Neural cell (in vitro differentiated cells): ENCODE results near the gene FECH. TPM values are rescaled to one million over a fixed set of nuclear protein-coding genes. Genes with fewer than 3 reads are reported as not detected.
"Not testable (repeated sequence)": the region's sequence is repeated elsewhere in the genome, so short reads cannot be mapped to it uniquely, and the experiment has no call there.

ENCODE experiments used
- H2AFZ ChIP-seq: fragments of 200-600, 300-800 bp; sonication (generic), shearing (Covaris generic); 2 replicates; pipeline ENCODE4 v1.6.0; 2014; ENCODE audit warnings: low read depth, mild to moderate bottlenecking, antibody characterized with exemption, low read length, moderate library complexity
- H3F3A ChIP-seq: fragments of 200-600 bp; shearing (Covaris generic); 2 replicates; pipeline ENCODE4 v1.6.1; 2016; ENCODE audit warnings: mild to moderate bottlenecking, moderate library complexity, mixed read lengths, antibody characterized with exemption, low read length; ENCODE audit not compliant: insufficient read depth, poor library complexity, severe bottlenecking
- H3K27ac ChIP-seq: fragments of 200-600, 300-800 bp; sonication (generic), shearing (Covaris generic); 2 replicates; pipeline ENCODE4 v1.5.1; 2014; ENCODE audit warnings: mild to moderate bottlenecking, low read length, moderate library complexity
- H3K27me3 ChIP-seq: fragments of 300-800, 200-600 bp; sonication (generic), shearing (Covaris generic); 2 replicates; pipeline ENCODE4 v1.6.0; 2014; ENCODE audit warnings: mild to moderate bottlenecking, low read depth, low read length, moderate library complexity; ENCODE audit not compliant: insufficient read depth
- H3K36me3 ChIP-seq: fragments of 300-800, 200-600 bp; sonication (generic), shearing (Covaris generic); 2 replicates; pipeline ENCODE4 v1.5.1; 2014; ENCODE audit warnings: mild to moderate bottlenecking, antibody characterized with exemption, low read length, moderate library complexity; ENCODE audit not compliant: insufficient read depth
- H3K4me2 ChIP-seq: fragments of 300-800, 200-600 bp; sonication (generic), shearing (Covaris generic); 2 replicates; pipeline ENCODE4 v1.6.0; 2014; ENCODE audit warnings: mild to moderate bottlenecking, low read length
- H3K4me3 ChIP-seq: fragments of 300-800, 200-600 bp; sonication (generic), shearing (Covaris generic); 2 replicates; pipeline ENCODE4 v1.5.1; 2014; ENCODE audit warnings: mild to moderate bottlenecking, low read length, moderate library complexity
- H3K79me2 ChIP-seq: fragments of 200-600 bp; shearing (Covaris generic); replicated peaks from 2 replicates; pipeline ENCODE4 v1.6.0; 2014; ENCODE audit warnings: mild to moderate bottlenecking, low read length, moderate library complexity; ENCODE audit not compliant: insufficient read depth
- H3K9ac ChIP-seq: fragments of 300-800, 200-600 bp; sonication (generic), shearing (Covaris generic); 2 replicates; pipeline ENCODE4 v1.6.1; 2016; ENCODE audit warnings: mild to moderate bottlenecking, low read length, mixed read lengths
- H3K9me2 ChIP-seq: fragments of 200-600 bp; shearing (Covaris generic); 2 replicates; pipeline ENCODE4 v1.6.1; 2016; ENCODE audit warnings: mild to moderate bottlenecking, low read length, mixed read lengths; ENCODE audit not compliant: insufficient read depth
- H3K9me3 ChIP-seq: fragments of 200-600, 300-800 bp; sonication (generic), shearing (Covaris generic); 2 replicates; pipeline ENCODE4 v1.6.1; 2016; ENCODE audit warnings: mild to moderate bottlenecking, mixed run types, low read length, moderate library complexity, mixed read lengths
- H4K20me1 ChIP-seq: fragments of 200-600 bp; shearing (Covaris generic); 2 replicates; pipeline ENCODE4 v1.6.1; 2016; ENCODE audit warnings: mild to moderate bottlenecking, mixed run types; ENCODE audit not compliant: insufficient read depth
- CTCF ChIP-seq: fragments of 450-650 bp; IDR thresholded peaks from 2 replicates; pipeline ENCODE4 v1.5.1; 2014; ENCODE audit warnings: antibody characterized with exemption, mild to moderate bottlenecking, moderate library complexity; ENCODE audit not compliant: poor library complexity, severe bottlenecking
- EP300 ChIP-seq: fragments of 450-650 bp; conservative IDR thresholded peaks from 2 replicates; pipeline ENCODE4 v1.6.1; 2014; ENCODE audit warnings: antibody characterized with exemption, mild to moderate bottlenecking, moderate library complexity; ENCODE audit not compliant: poor library complexity, severe bottlenecking
- EZH2 ChIP-seq: fragments of 200-600, 300-800 bp; shearing (Covaris generic), sonication (generic); IDR thresholded peaks from 2 replicates; pipeline ENCODE4 v1.6.1; 2014; ENCODE audit warnings: antibody characterized with exemption, low read length, borderline replicate concordance, mild to moderate bottlenecking; ENCODE audit not compliant: insufficient read depth, poor library complexity, severe bottlenecking
- MXI1 ChIP-seq: fragments of 450-650 bp; conservative IDR thresholded peaks from 2 replicates; pipeline ENCODE4 v1.6.1; 2014; ENCODE audit warnings: antibody characterized with exemption, mild to moderate bottlenecking; ENCODE audit not compliant: poor library complexity, severe bottlenecking
- POLR2AphosphoS5 ChIP-seq: IDR thresholded peaks from 2 replicates; pipeline ENCODE4 v1.6.1; 2012
- RAD21 ChIP-seq: fragments of 450-650 bp; conservative IDR thresholded peaks from 2 replicates; pipeline ENCODE4 v1.6.1; 2014; ENCODE audit warnings: antibody characterized with exemption, mild to moderate bottlenecking, moderate library complexity
- REST ChIP-seq: IDR thresholded peaks from 2 replicates; pipeline ENCODE4 v1.6.1; 2012; ENCODE audit warnings: borderline replicate concordance
- SMC3 ChIP-seq: fragments of 450-650 bp; conservative IDR thresholded peaks from 2 replicates; pipeline ENCODE4 v1.6.1; 2014; ENCODE audit warnings: antibody characterized with exemption, mild to moderate bottlenecking, moderate library complexity; ENCODE audit not compliant: poor library complexity
- TAF1 ChIP-seq: IDR thresholded peaks from 2 replicates; pipeline ENCODE4 v1.6.1; 2012; ENCODE audit warnings: low read depth
- polyA plus RNA-seq: library from polyadenylated mRNA; depleted of rRNA; stranded (reverse); fragments of >200 nt; gene quantifications from 2 replicates; pipeline ENCODE4 v1.2.3, GENCODE V29; 2014

Gene FECH
- polyA plus RNA-seq, 1 donor from 2014 or later: 17.1 TPM

GRCh38 chr18:57603871-57604270 lies 17.4 kb upstream of the FECH start:
- TF ChIP-seq MXI1 (no peak), REST (no peak), CTCF (no peak), POLR2AphosphoS5 (no peak), EP300 (no peak), EZH2 (no peak), TAF1 (no peak), RAD21 (no peak), SMC3 (no peak)
- no peak overlapping the region for H3K9ac ChIP-seq
- no peak overlapping the region for H3K4me3 ChIP-seq
- no peaks in the 10 kb centered on the region for H3K9me2 ChIP-seq
- H3K27ac ChIP-seq: no peak overlapping the region
- no peaks in the 10 kb centered on the region for H4K20me1 ChIP-seq
- no peak overlapping the region for H2AFZ ChIP-seq
- no peak overlapping the region for H3K4me2 ChIP-seq
- H3K9me3 ChIP-seq: no peaks in the 10 kb centered on the region
- no peaks in the 10 kb centered on the region for H3F3A ChIP-seq
- no peaks in the 10 kb centered on the region for H3K79me2 ChIP-seq
- no peaks in the 10 kb centered on the region for H3K36me3 ChIP-seq
- H3K27me3 ChIP-seq: no peaks in the 10 kb centered on the region

GRCh38 chr18:57595347-57595746 lies 8.8 kb upstream of the FECH start:
- Histone ChIP-seq H3F3A (no peaks in the 10 kb centered on the region), H3K4me2 (no peak overlapping the region), H3K9ac (no peak overlapping the region), H3K4me3 (no peak overlapping the region), H3K9me2 (no peaks in the 10 kb centered on the region), H3K79me2 (no peaks in the 10 kb centered on the region), H4K20me1 (no peaks in the 10 kb centered on the region), H3K36me3 (no peaks in the 10 kb centered on the region), H3K27ac (no peak overlapping the region), H3K9me3 (no peaks in the 10 kb centered on the region), H2AFZ (no peak overlapping the region), H3K27me3 (no peaks in the 10 kb centered on the region)
- TF ChIP-seq RAD21: no peak
- no peak for TF ChIP-seq REST
- no peak for TF ChIP-seq POLR2AphosphoS5
- TF ChIP-seq EP300: no peak
- TF ChIP-seq CTCF: no peak
- no peak for TF ChIP-seq TAF1
- TF ChIP-seq SMC3: no peak
- no peak for TF ChIP-seq EZH2
- TF ChIP-seq MXI1: no peak

DNA sequence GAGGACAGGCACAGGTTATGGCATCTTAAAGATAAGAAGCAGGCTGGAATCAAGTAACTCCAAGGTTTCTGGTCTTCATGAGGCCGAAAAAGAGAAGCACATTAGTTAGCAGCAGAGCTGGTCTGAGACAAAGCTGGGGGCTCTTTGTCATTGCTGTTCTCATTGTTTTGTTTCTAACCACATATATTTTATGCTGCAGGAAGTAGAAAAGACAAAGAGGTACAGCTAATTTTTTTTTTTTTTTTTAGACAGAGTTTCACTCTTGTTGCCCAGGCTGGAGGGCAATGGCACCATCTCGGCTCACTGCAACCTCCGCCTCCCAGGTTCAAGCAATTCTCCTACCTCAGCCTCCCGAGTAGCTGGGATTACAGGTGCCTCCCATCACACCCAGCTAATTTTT lies 6.2 kb upstream of the FECH start:
- H3K27me3 ChIP-seq, H3K9me3 ChIP-seq, H3K79me2 ChIP-seq, H4K20me1 ChIP-seq, H3K4me3 ChIP-seq, H3K9me2 ChIP-seq, H3K36me3 ChIP-seq, H2AFZ ChIP-seq, H3K9ac ChIP-seq, H3K4me2 ChIP-seq, H3K27ac ChIP-seq, H3F3A ChIP-seq: not testable (repeated sequence)
